ENCODE results near the gene PGBD2. TPM values are rescaled to one million over a fixed set of nuclear protein-coding genes. Genes with fewer than 3 reads are reported as not detected.

The PGBD2 gene
- 1 to 10 TPM; 3.0 to 3.5 TPM for total RNA-seq

- H3K4me1 Mint-ChIP-seq (ENCODE audit: low read depth), result peaks cover 14% of the 10 kb centered on the region
Measured at GRCh38 chr1:248906009-248906752, at the start of gene PGBD2. Gene PGBD2, plus strand, starts transcription at chr1:248906235. Its CDS starts 7,628 bp downstream, at chr1:248913863.

GRCh38 chr1:248857201-248857600 lies 48.8 kb upstream of the PGBD2 start:
- Mint-ChIP-seq H3K4me3 (peak overlapping the region; percentile 94), H3K4me1 (ENCODE audit: low read depth) (peaks cover 55% of the 10 kb centered on the region), H3K27ac (peak overlapping the region; percentile 93), H3K36me3 (ENCODE audit: low read depth) (peaks cover 34% of the 10 kb centered on the region), H3K9me3 (no peaks in the 10 kb centered on the region), H3K27me3 (ENCODE audit: low read depth) (no peaks in the 10 kb centered on the region)
- CTCF ChIA-PET, result interaction anchor here (1.1 to 2.7 kb wide), 2 partner anchors 16 to 20 kb away, joined by 4 to 15 read pairs; partner anchors contain the start of gene ZNF672
- intact Hi-C loops (cut with micrococcal nuclease), result no loop called here
- no peak for DNase-seq

More at GRCh38 chr1:248906009-248906752, at the start of gene PGBD2:
- H3K4me3 Mint-ChIP-seq, result peak within 1 kb of the TSS; percentile 92
- H3K36me3 Mint-ChIP-seq (ENCODE audit: low read depth), result no peaks in the 10 kb centered on the region
- peak within 1 kb of the TSS; percentile 97 for H3K27ac Mint-ChIP-seq
- intact Hi-C loops (cut with micrococcal nuclease), result loop anchor here (1.0 kb wide), 5 partner anchors 18 to 80 kb away; partner anchors contain the start of genes ZNF672 and ZNF692
- CTCF ChIA-PET, result interaction anchor here (0.9 to 1.2 kb wide), 3 partner anchors 10 to 81 kb away, joined by 3 to 4 read pairs (median 3); no protein-coding TSS in a partner anchor
- H3K27me3 Mint-ChIP-seq (ENCODE audit: low read depth), result no peaks in the 10 kb centered on the region
- peak; percentile 97 for DNase-seq
- H3K9me3 Mint-ChIP-seq, result no peaks in the 10 kb centered on the region

GRCh38 chr1:248857749-248858095 lies 48.3 kb upstream of the PGBD2 start:
- no peaks in the 10 kb centered on the region for H3K27me3 Mint-ChIP-seq (ENCODE audit: low read depth)
- peak overlapping the region; percentile 93 for H3K27ac Mint-ChIP-seq
- H3K36me3 Mint-ChIP-seq (ENCODE audit: low read depth), result peaks cover 34% of the 10 kb centered on the region
- H3K4me1 Mint-ChIP-seq (ENCODE audit: low read depth), result peaks cover 60% of the 10 kb centered on the region
- no peaks in the 10 kb centered on the region for H3K9me3 Mint-ChIP-seq
- intact Hi-C loops (cut with micrococcal nuclease), result loop anchor here (1.0 to 2.0 kb wide), 2 partner anchors 67 to 1925 kb away; no protein-coding TSS in a partner anchor
- CTCF ChIA-PET, result interaction anchor here (1.0 to 3.2 kb wide), 9 partner anchors 8 to 35 kb away, joined by 3 to 28 read pairs (median 11); partner anchors contain the start of genes SH3BP5L and ZNF672
- H3K4me3 Mint-ChIP-seq, result peak overlapping the region; percentile 94
- DNase-seq, result no peak

GRCh38 chr1:248858096-248858890 lies 47.7 kb upstream of the PGBD2 start:
- peak; percentile 48 for DNase-seq
- Mint-ChIP-seq H3K4me1 (ENCODE audit: low read depth) (peaks cover 64% of the 10 kb centered on the region), H3K27ac (peak overlapping the region; percentile 93), H3K9me3 (no peaks in the 10 kb centered on the region), H3K4me3 (peak overlapping the region; percentile 94), H3K36me3 (ENCODE audit: low read depth) (peaks cover 34% of the 10 kb centered on the region), H3K27me3 (ENCODE audit: low read depth) (no peaks in the 10 kb centered on the region)
- intact Hi-C loops (cut with micrococcal nuclease), result loop anchor here (1.0 to 2.0 kb wide), 2 partner anchors 66 to 1925 kb away; no protein-coding TSS in a partner anchor
- CTCF ChIA-PET, result interaction anchor here (0.6 to 3.2 kb wide), 11 partner anchors 8 to 36 kb away, joined by 3 to 28 read pairs (median 6); partner anchors contain the start of genes SH3BP5L and ZNF672

GRCh38 chr1:248858891-248859889 lies 46.8 kb upstream of the PGBD2 start, which contains the start of gene ZNF692:
Gene ZNF692, minus strand, starts transcription at chr1:248859085. Its CDS starts 776 bp downstream, at chr1:248858309.
- DNase-seq, result peak; percentile 97
- H3K9me3 Mint-ChIP-seq, result no peaks in the 10 kb centered on the region
- H3K4me3 Mint-ChIP-seq, result peak within 1 kb of the TSS; percentile 94
- H3K4me1 Mint-ChIP-seq (ENCODE audit: low read depth), result peaks cover 65% of the 10 kb centered on the region
- H3K36me3 Mint-ChIP-seq (ENCODE audit: low read depth), result peaks cover 30% of the 10 kb centered on the region
- no peaks in the 10 kb centered on the region for H3K27me3 Mint-ChIP-seq (ENCODE audit: low read depth)
- CTCF ChIA-PET, result interaction anchor here (0.6 to 3.2 kb wide), 16 partner anchors 8 to 42 kb away, joined by 3 to 28 read pairs (median 4); partner anchors contain the start of genes SH3BP5L and ZNF672
- intact Hi-C loops (cut with micrococcal nuclease), result loop anchor here (1.0 to 2.0 kb wide), 6 partner anchors 14 to 1926 kb away; partner anchors contain the start of genes PGBD2 and ZNF672
- peak within 1 kb of the TSS; percentile 93 for H3K27ac Mint-ChIP-seq

DNA sequence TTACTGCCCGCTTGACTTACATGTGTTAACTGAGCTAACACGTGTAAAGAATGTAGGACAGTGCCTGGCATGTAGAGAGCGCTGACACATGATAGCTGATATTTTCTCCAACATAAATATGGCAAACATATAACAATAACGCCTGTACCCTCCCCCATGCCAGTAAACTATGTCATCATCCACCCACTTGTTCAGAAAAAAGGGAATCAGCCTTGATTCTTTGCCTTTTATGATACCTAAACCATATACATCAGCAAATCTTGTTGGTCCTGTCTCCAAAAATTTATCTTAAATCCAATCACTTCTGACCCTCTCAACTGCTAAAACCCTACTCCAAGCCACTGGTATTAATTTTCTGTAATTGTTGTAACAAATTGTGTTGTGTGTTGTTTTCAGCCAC lies 46.0 kb upstream of the PGBD2 start:
- CTCF ChIA-PET, result interaction anchor here (0.7 to 3.2 kb wide), 6 partner anchors 9 to 34 kb away, joined by 3 to 28 read pairs (median 4); partner anchors contain the start of gene SH3BP5L
- Mint-ChIP-seq H3K9me3 (no peaks in the 10 kb centered on the region), H3K4me3 (peak overlapping the region; percentile 94), H3K27me3 (ENCODE audit: low read depth) (no peaks in the 10 kb centered on the region), H3K27ac (peak overlapping the region; percentile 93), H3K4me1 (ENCODE audit: low read depth) (peaks cover 57% of the 10 kb centered on the region), H3K36me3 (ENCODE audit: low read depth) (peaks cover 22% of the 10 kb centered on the region)
- no peak for DNase-seq
- intact Hi-C loops (cut with micrococcal nuclease), result no loop called here

DNA sequence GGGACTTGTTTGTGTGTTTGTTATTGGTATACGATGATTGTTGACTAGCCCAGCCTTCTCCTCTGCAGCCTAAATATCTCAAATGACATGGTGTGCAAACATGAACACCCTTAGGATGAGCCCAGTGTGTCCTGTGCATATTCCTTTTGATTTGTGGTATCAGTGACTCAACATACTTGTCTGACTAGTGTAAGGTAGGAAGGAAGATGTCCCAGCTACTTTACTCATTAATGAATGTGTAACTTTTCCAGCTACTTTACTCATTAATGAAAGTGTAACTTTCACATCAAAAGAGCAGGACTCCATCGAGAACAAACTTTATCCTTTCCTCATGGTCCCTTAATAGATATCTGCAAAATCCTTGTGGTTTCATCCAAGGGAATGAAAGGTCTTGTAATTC lies 44.4 kb upstream of the PGBD2 start:
- intact Hi-C loops (cut with micrococcal nuclease), result no loop called here
- no peak for DNase-seq
- Mint-ChIP-seq H3K27me3 (ENCODE audit: low read depth) (no peaks in the 10 kb centered on the region), H3K4me1 (ENCODE audit: low read depth) (peaks cover 41% of the 10 kb centered on the region), H3K36me3 (ENCODE audit: low read depth) (peaks cover 10% of the 10 kb centered on the region), H3K9me3 (no peaks in the 10 kb centered on the region), H3K27ac (no peak overlapping the region), H3K4me3 (no peak overlapping the region)
- CTCF ChIA-PET, result interaction anchor here (1.7 kb wide), 1 partner anchor 36 kb away, joined by 4 read pairs; the partner anchor contains the start of gene SH3BP5L

- Mint-ChIP-seq H3K36me3 (ENCODE audit: low read depth) (peaks cover 6% of the 10 kb centered on the region), H3K9me3 (no peaks in the 10 kb centered on the region), H3K27ac (peak overlapping the region; percentile 61), H3K27me3 (ENCODE audit: low read depth) (no peaks in the 10 kb centered on the region), H3K4me3 (peak overlapping the region; percentile 87), H3K4me1 (ENCODE audit: low read depth) (peaks cover 31% of the 10 kb centered on the region)
- no peak for DNase-seq
- CTCF ChIA-PET, result interaction anchor here (0.8 to 1.7 kb wide), 2 partner anchors 10 to 37 kb away, joined by 3 to 4 read pairs; partner anchors contain the start of gene SH3BP5L
- intact Hi-C loops (cut with micrococcal nuclease), result no loop called here
Measured at GRCh38 chr1:248862695-248862997, 43.4 kb upstream of the PGBD2 start.

GRCh38 chr1:248862998-248863881 lies 42.8 kb upstream of the PGBD2 start:
- Mint-ChIP-seq H3K9me3 (no peaks in the 10 kb centered on the region), H3K27me3 (ENCODE audit: low read depth) (no peaks in the 10 kb centered on the region), H3K4me3 (peak overlapping the region; percentile 87), H3K36me3 (ENCODE audit: low read depth) (peaks cover 2% of the 10 kb centered on the region), H3K4me1 (ENCODE audit: low read depth) (peaks cover 30% of the 10 kb centered on the region), H3K27ac (peak overlapping the region; percentile 61)
- intact Hi-C loops (cut with micrococcal nuclease), result loop anchor here (1.0 kb wide), 2 partner anchors 10 to 37 kb away; no protein-coding TSS in a partner anchor
- peak; percentile 88 for DNase-seq
- CTCF ChIA-PET, result interaction anchor here (1.2 kb wide), 1 partner anchor 44 kb away, joined by 3 read pairs; no protein-coding TSS in a partner anchor

DNA sequence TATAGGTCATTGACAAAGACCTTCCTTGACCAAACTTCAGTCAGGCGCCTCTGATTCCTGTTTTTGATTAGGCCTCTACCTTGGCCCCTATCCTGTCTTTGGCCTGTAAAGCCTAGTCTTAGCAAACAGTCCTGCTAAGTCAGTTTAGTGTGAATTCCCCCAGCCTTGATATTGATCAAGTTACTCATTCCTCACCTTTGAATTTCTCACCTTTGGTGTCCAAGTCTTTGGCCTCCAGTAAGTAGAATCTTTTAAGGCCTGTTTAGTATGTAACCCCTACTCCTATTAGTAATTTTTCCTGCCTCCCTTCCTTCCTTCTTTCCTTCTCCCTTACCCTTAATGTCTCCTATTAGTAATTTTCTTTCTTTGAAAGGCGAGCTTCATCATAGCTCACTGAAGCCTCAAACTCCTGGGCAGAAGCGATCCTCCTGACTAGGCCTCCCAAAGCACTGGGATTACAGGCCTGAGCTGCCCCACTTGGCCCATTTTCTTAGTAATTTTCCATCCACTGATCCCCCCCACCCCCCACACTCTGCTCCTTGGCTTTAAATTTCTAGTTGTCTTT lies 34.1 kb upstream of the PGBD2 start:
- no peak overlapping the region for H3K27ac Mint-ChIP-seq
- H3K27me3 Mint-ChIP-seq (ENCODE audit: low read depth), result peaks cover 3% of the 10 kb centered on the region
- CTCF ChIA-PET, result interaction anchor here (1.3 to 2.9 kb wide), 2 partner anchors 10 to 13 kb away, joined by 3 to 28 read pairs; partner anchors contain the start of gene ZNF692
- peaks cover 7% of the 10 kb centered on the region for H3K36me3 Mint-ChIP-seq (ENCODE audit: low read depth)
- H3K9me3 Mint-ChIP-seq, result peaks cover 1% of the 10 kb centered on the region
- intact Hi-C loops (cut with micrococcal nuclease), result no loop called here
- no peak for DNase-seq
- H3K4me3 Mint-ChIP-seq, result peak overlapping the region; percentile 7
- peaks cover 16% of the 10 kb centered on the region for H3K4me1 Mint-ChIP-seq (ENCODE audit: low read depth)
